PC-9 (cell line): ENCODE results near the gene SLC4A4.

Experiments used
- EZH2 ChIP-seq: fragments of 200-600 bp; sonication (generic); IDR thresholded peaks from 2 replicates; pipeline ENCODE4 v1.8.0; 2017; ENCODE audit warnings: antibody characterized with exemption, low read depth
- TF ChIP-seq, protein P1 (sequence below): fragments of 200-600 bp; sonication (generic); conservative IDR thresholded peaks from 2 replicates; pipeline ENCODE4 v1.6.1; 2017; ENCODE audit warnings: mixed run types, antibody characterized with exemption, mild to moderate bottlenecking, moderate library complexity

DNA sequence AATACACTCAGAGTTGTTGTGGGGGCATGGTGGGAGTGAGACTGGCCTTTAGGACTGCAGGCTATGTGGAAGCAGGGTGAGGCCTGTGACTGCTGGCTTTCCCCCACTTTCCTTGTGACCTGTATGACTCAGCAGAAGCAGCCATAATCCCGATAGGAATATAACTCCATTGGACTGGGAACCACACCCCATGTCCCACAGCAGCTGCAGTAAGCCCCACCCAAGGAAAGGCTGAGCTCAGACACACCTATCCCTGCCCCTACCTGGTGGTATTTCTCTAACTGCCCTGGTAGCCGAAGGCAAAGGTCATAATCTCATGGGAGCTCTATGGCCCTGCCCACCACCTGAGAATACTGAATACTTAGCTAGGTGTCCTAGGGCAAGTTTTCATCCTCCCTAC is 275.8 kb downstream of the SLC4A4 start:
- TF ChIP-seq, protein P1, sequence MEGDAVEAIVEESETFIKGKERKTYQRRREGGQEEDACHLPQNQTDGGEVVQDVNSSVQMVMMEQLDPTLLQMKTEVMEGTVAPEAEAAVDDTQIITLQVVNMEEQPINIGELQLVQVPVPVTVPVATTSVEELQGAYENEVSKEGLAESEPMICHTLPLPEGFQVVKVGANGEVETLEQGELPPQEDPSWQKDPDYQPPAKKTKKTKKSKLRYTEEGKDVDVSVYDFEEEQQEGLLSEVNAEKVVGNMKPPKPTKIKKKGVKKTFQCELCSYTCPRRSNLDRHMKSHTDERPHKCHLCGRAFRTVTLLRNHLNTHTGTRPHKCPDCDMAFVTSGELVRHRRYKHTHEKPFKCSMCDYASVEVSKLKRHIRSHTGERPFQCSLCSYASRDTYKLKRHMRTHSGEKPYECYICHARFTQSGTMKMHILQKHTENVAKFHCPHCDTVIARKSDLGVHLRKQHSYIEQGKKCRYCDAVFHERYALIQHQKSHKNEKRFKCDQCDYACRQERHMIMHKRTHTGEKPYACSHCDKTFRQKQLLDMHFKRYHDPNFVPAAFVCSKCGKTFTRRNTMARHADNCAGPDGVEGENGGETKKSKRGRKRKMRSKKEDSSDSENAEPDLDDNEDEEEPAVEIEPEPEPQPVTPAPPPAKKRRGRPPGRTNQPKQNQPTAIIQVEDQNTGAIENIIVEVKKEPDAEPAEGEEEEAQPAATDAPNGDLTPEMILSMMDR, result no peak
- no peak for TF ChIP-seq EZH2
